DND-41 (cell line): ENCODE data around the gene DAAM2.

Source experiments
- ATAC-seq: fragments of 200-7000 bp; cut with Tn5 transposase; 3 replicates; pipeline ENCODE4 v1.9.1; 2021; ENCODE audit warnings: low read depth; ENCODE audit not compliant: insufficient read depth
- DNase-seq: peaks from one replicate; pipeline ENCODE4 v3.0.0-alpha.2; 2020
- H2AFZ ChIP-seq: 2 replicates; pipeline ENCODE4 v1.6.0; 2012; ENCODE audit warnings: low read depth, low read length
- H3K27ac ChIP-seq: 2 replicates; pipeline ENCODE4 v1.5.1; 2012; ENCODE audit warnings: low read length, inconsistent platforms
- H3K27me3 ChIP-seq: fragments of 200-600 bp; sonication (generic); 2 replicates; pipeline ENCODE4 v1.6.0; 2012; ENCODE audit warnings: low read length, mild to moderate bottlenecking, inconsistent platforms; ENCODE audit not compliant: insufficient read depth, poor library complexity
- H3K36me3 ChIP-seq: 2 replicates; pipeline ENCODE4 v1.5.1; 2012; ENCODE audit warnings: low read length, inconsistent platforms; ENCODE audit not compliant: insufficient read depth
- H3K4me1 ChIP-seq: 2 replicates; pipeline ENCODE4 v1.5.1; 2012; ENCODE audit warnings: mild to moderate bottlenecking, low read length; ENCODE audit not compliant: insufficient read depth
- H3K4me2 ChIP-seq: 2 replicates; pipeline ENCODE4 v1.6.0; 2012; ENCODE audit warnings: mild to moderate bottlenecking, moderate library complexity, low read length, inconsistent platforms; ENCODE audit not compliant: insufficient read depth
- H3K4me3 ChIP-seq, 2 experiments: fragments of 200-600 bp in 1 of 2; shearing (Covaris generic) in 1 of 2; 2 replicates each; pipeline ENCODE4 v1.5.1; 2012 to 2016; ENCODE audit warnings: inconsistent platforms in 2 of 2, low read length in 2 of 2, mild to moderate bottlenecking in 2 of 2, low read depth in 1 of 2, moderate library complexity in 1 of 2
- H3K79me2 ChIP-seq: 2 replicates; pipeline ENCODE4 v1.6.0; 2012; ENCODE audit warnings: low read length, inconsistent platforms; ENCODE audit not compliant: insufficient read depth
- H3K9ac ChIP-seq: 2 replicates; pipeline ENCODE4 v1.6.0; 2012; ENCODE audit warnings: low read depth, mild to moderate bottlenecking, inconsistent platforms, low read length, moderate library complexity
- H3K9me3 ChIP-seq: 2 replicates; pipeline ENCODE4 v1.5.1; 2012; ENCODE audit warnings: low read length, moderate library complexity, mild to moderate bottlenecking, inconsistent platforms; ENCODE audit not compliant: insufficient read depth, severe bottlenecking
- H4K20me1 ChIP-seq: 2 replicates; pipeline ENCODE4 v1.6.0; 2012; ENCODE audit warnings: low read length; ENCODE audit not compliant: insufficient read depth
- EZH2 ChIP-seq: IDR thresholded peaks from 3 replicates; pipeline ENCODE4 v1.6.1; 2012; ENCODE audit warnings: borderline replicate concordance, low read depth, mild to moderate bottlenecking, moderate library complexity, low read length, inconsistent platforms; ENCODE audit not compliant: severe bottlenecking
- TF ChIP-seq, protein P1 (sequence below): IDR thresholded peaks from 2 replicates; pipeline ENCODE4 v1.5.1; 2012; ENCODE audit warnings: borderline replicate concordance, low read length, moderate library complexity, mild to moderate bottlenecking; ENCODE audit not compliant: poor library complexity, severe bottlenecking; ENCODE audit errors: extremely low read depth

The DAAM2 gene

GRCh38 chr6:39821046-39821740 lies 29.0 kb downstream of the DAAM2 start:
- Histone ChIP-seq H2AFZ (no peak overlapping the region), H3K27me3 (peaks cover 4% of the 10 kb centered on the region), H3K27ac (no peak overlapping the region), H3K79me2 (no peaks in the 10 kb centered on the region), H3K4me1 (no peaks in the 10 kb centered on the region), H3K4me3 (no peak overlapping the region), H3K9ac (no peak overlapping the region), H3K4me2 (no peak overlapping the region), H3K36me3 (no peaks in the 10 kb centered on the region), H3K9me3 (no peaks in the 10 kb centered on the region), H4K20me1 (no peaks in the 10 kb centered on the region)
- ATAC-seq (no peak), DNase-seq (no peak)
- TF ChIP-seq, protein P1, sequence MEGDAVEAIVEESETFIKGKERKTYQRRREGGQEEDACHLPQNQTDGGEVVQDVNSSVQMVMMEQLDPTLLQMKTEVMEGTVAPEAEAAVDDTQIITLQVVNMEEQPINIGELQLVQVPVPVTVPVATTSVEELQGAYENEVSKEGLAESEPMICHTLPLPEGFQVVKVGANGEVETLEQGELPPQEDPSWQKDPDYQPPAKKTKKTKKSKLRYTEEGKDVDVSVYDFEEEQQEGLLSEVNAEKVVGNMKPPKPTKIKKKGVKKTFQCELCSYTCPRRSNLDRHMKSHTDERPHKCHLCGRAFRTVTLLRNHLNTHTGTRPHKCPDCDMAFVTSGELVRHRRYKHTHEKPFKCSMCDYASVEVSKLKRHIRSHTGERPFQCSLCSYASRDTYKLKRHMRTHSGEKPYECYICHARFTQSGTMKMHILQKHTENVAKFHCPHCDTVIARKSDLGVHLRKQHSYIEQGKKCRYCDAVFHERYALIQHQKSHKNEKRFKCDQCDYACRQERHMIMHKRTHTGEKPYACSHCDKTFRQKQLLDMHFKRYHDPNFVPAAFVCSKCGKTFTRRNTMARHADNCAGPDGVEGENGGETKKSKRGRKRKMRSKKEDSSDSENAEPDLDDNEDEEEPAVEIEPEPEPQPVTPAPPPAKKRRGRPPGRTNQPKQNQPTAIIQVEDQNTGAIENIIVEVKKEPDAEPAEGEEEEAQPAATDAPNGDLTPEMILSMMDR, result no peak
- no peak for TF ChIP-seq EZH2

DNA sequence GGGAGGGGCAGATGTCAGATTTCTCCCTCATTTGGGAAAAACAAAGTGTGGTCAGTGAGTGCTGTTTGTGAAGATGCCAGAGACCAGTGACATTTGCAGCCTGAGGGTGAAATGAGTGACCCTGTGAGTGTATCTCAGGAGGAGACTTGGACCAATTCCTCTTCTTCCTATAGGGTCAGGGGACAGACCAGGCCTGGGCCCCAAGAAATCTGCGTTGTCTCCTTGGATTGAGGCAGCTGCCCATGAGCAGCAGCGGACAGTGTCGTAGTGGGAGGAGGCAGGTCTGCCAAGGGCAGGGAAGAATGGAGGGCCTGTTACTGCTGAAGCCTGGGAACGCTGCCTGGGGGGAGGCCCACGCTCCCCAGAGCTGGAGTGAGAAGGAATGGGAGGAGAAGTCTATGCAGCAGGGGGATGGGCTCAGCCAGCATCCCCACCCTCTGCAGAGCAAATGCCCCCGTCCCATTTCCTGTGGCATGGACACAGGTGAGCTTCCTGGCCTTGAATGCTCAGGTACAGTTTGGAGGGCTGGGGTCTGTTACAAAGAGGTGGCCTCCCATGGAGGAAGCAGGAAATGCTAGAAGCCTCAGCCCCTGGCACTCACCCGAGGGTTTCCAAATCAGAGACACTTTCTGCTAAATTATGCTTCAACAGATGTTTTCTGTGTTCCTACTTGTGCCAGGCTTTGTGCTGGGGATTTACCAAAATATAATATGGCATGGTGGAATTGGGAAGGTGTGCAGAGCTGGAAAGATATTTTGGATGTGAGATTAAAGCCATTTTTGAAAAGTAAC lies 29.8 kb downstream of the DAAM2 start:
- no peak overlapping the region for H3K4me3 ChIP-seq
- peaks cover 4% of the 10 kb centered on the region for H3K27me3 ChIP-seq
- no peak overlapping the region for H3K27ac ChIP-seq
- no peaks in the 10 kb centered on the region for H3K36me3 ChIP-seq
- no peak overlapping the region for H3K4me2 ChIP-seq
- no peak for ATAC-seq
- no peak overlapping the region for H3K9ac ChIP-seq
- H3K4me1 ChIP-seq, result no peaks in the 10 kb centered on the region
- no peak for DNase-seq
- no peaks in the 10 kb centered on the region for H4K20me1 ChIP-seq
- TF ChIP-seq, protein P1, result no peak
- TF ChIP-seq EZH2, result no peak
- no peaks in the 10 kb centered on the region for H3K9me3 ChIP-seq
- no peaks in the 10 kb centered on the region for H3K79me2 ChIP-seq
- no peak overlapping the region for H2AFZ ChIP-seq

DNA sequence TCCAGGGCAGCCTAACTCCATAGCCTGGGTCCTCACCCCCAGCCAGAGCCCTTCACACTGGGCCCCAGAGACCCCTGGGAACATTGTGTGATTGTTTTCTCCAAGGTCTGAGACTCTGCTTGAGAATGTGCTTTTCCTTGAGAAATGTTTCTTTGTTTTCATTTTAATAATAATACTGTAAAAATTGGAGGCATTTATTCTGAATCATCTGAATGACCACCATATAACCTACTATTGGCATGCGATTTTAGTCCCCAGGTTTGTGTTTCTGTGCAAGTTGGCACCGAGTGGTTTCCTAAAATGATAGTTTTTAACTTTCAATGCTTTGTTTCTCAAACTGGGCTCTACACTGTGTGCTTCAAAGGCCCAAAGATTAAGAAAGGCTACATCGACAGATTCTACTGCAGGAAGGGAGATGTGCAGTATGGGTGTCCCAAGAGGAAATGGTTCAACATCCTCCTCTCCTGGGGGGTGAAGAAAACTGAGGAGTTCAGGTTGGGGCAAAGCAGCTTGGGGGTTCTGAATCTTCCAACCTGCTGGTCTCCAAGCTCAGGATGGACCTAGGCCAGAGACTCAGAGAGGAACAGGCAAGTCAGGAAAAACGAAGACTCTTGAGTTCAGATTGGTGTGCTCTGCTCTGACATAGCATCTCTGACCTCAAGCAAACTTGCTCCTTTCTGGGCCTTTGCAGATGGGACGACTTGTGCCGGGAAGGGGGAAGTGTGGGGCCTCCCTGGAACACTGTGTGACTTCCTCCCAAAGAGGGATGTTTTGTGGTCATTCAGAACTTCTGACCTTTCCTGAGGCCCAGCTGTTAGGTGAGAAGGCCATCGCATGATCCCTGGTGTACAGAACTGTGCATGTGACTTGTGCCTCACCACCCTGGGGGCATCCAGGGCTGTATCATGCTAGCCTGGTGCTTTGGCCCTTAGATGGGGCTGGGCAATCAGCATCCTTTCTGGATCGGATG lies 31.0 kb downstream of the DAAM2 start:
- Histone ChIP-seq H4K20me1 (no peaks in the 10 kb centered on the region), H2AFZ (no peak overlapping the region), H3K9me3 (no peaks in the 10 kb centered on the region), H3K4me3 (no peak overlapping the region), H3K4me1 (no peaks in the 10 kb centered on the region), H3K79me2 (no peaks in the 10 kb centered on the region), H3K4me2 (no peak overlapping the region), H3K27ac (no peak overlapping the region), H3K27me3 (peaks cover 4% of the 10 kb centered on the region), H3K36me3 (no peaks in the 10 kb centered on the region), H3K9ac (no peak overlapping the region)
- DNase-seq (no peak), ATAC-seq (no peak)
- TF ChIP-seq, protein P1, result no peak
- TF ChIP-seq EZH2, result no peak
